Psoas muscle (tissue), 8 donors: ENCODE results near the gene TNFRSF19. TPM values are rescaled to one million over a fixed set of nuclear protein-coding genes. Genes with fewer than 3 reads are reported as not detected.

ENCODE experiments used
- ATAC-seq, 4 donors: fragments of 200-7000 bp; cut with Tn5 transposase; one replicate each; pipeline ENCODE4 v1.9.1; 2020; ENCODE audit warnings: moderate library complexity in 3 of 4, mild to moderate bottlenecking in 2 of 4
- DNase-seq, 2 donors: peaks; one replicate each; pipeline ENCODE4 v3.0.0-alpha.2; 2020
- H3K27ac ChIP-seq: fragments of 200-600 bp; one replicate; pipeline ENCODE4 v1.8.0; 2022
- H3K27me3 ChIP-seq, 3 donors: fragments of 200-600 bp in 1 of 3; one replicate each; pipeline versions ENCODE4 v1.6.1 to v1.8.0; 2013 to 2022; ENCODE audit warnings: low read length in 2 of 3, mild to moderate bottlenecking in 2 of 3, moderate library complexity in 1 of 3; ENCODE audit not compliant: insufficient read depth in 3 of 3
- H3K36me3 ChIP-seq, 2 donors: fragments of 200-600 bp in 1 of 2; one replicate each; pipeline versions ENCODE4 v1.6.1 to v1.8.0; 2013 to 2022; ENCODE audit warnings: low read depth in 1 of 2, mild to moderate bottlenecking in 1 of 2, moderate library complexity in 1 of 2; ENCODE audit not compliant: insufficient read depth in 1 of 2
- H3K4me1 ChIP-seq: fragments of 200-600 bp; one replicate; pipeline ENCODE4 v1.8.0; 2022
- H3K4me3 ChIP-seq: fragments of 200-600 bp; one replicate; pipeline ENCODE4 v1.8.0; 2022; ENCODE audit warnings: mild to moderate bottlenecking
- H3K9me3 ChIP-seq: fragments of 200-600 bp; one replicate; pipeline ENCODE4 v1.8.0; 2022
- WGBS, 3 donors: extraction: QIAGEN DNeasy Blood & Tissue Kit; methylation state at CpG; one replicate each; pipeline versions ENCODE4 v1.1.6 to v1.1.7; 2013; 5-methylcytosine and 5-hydroxymethylcytosine counted together
- intact Hi-C, 2 donors: fragments of 100-400 bp; cut with DNase I; formaldehyde crosslinking; loops; one replicate each; pipeline versions ENCODE4 v1.11.0 to v1.14.2; 2022
- polyA plus RNA-seq, 3 donors: library from polyadenylated mRNA; stranded (reverse); fragments of 200-250 nt; gene quantifications; one replicate each; pipeline ENCODE4 v1.2.3, GENCODE V29; 2013
- total RNA-seq, 4 donors: library from RNA; stranded (reverse); fragmentation: NEBNext Ultra II Directional in 2 of 4; extraction: Animal tissue kit (Norgen Biotek cat#: 25700) in 2 of 4; gene quantifications; one replicate each; pipeline versions ENCODE4 v1.2.1 to v1.2.4, GENCODE V29; 2021 to 2023
- TF ChIP-seq, protein P1 (sequence below): fragments of 200-600 bp; IDR thresholded peaks from one replicate; pipeline ENCODE4 v1.8.0; 2022; ENCODE audit warnings: antibody characterized with exemption
- donor health status: healthy with polysubstance abuse.
- donor health status: DM: no; HTN: no; CAD: no; lungs with moderate emphysema.
- donor health status: Bipolar disorder and iron deficiency.
- donor health status: healthy.
- donor health status: DM: yes; HTN: yes; CAD: no.
- donor health status: DM: no; HTN: no; CAD: no.
- donor health status: DM: no; HTN: no; CAD: no.
- donor health status: DM: yes; HTN: yes; CAD: no.

The TNFRSF19 gene
- total and polyA plus RNA-seq, 7 donors = 0.35 to 2.0 (median 0.55) TPM

DNA sequence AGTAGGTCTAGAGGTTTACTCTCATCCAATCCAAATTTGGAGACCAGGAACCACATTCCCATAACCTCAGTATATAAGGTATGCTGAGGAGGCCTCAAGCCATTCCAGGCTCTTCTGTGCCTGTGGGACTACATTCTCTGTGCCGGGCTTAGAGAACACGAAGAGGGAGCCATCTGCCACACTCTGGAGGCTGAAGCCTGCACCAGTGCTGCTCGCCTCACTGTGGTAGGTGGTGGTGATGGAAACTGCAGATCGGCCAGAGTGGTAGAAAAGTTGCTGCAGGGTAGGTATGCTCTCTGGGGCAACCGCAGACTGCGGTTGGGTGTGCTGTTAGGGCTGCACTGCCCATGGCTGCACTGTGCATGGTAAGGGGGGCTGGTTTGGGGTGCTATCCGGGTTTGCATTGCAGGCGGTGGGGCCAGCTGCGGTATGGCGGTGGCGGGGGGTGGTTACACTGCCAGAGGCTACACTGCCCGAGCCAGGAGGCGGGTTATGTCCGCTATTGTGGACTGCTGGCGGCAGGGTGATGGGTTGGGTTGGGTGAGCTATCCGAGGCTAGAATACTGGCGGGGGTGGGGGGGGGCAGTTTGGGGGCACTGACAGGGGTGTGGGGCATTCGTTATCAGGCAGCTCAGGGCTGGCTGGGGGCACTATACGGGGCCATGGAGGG, 145.0 kb downstream of the TNFRSF19 start:
- no peaks in the 10 kb centered on the region for H3K27me3 ChIP-seq
- no peak for DNase-seq

DNA sequence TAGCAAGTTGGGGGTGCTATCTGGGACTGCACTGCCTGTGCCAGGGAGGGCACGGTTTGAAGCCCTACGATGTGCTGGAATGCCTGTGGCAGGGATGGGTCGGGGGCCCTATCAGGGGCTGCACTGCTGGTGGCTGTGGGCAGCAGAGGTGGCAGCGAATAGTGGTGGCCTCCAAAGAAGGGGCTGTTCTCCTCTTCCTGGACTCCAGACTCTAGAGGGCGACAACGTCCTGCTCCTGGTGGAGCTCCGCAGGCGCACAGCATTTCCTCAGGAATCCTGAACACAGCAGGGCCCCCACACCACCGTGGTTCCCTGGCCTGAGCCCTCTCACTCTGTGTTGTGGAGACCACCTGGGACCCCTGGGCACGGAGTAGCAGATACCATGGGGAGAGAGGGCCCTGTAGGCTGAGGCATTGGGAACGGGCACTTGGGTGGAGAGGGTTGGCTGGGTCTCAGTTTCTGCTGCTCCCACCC, 145.6 kb downstream of the TNFRSF19 start:
- no peak for DNase-seq
- intact Hi-C loops = no loop called here
- Histone ChIP-seq H3K27me3 (no peaks in the 10 kb centered on the region), H3K9me3 (peaks cover 2% of the 10 kb centered on the region), H3K36me3 (no peaks in the 10 kb centered on the region), H3K4me3 (no peak overlapping the region), H3K4me1 (no peaks in the 10 kb centered on the region), H3K27ac (no peak overlapping the region)
- TF ChIP-seq, protein P1, sequence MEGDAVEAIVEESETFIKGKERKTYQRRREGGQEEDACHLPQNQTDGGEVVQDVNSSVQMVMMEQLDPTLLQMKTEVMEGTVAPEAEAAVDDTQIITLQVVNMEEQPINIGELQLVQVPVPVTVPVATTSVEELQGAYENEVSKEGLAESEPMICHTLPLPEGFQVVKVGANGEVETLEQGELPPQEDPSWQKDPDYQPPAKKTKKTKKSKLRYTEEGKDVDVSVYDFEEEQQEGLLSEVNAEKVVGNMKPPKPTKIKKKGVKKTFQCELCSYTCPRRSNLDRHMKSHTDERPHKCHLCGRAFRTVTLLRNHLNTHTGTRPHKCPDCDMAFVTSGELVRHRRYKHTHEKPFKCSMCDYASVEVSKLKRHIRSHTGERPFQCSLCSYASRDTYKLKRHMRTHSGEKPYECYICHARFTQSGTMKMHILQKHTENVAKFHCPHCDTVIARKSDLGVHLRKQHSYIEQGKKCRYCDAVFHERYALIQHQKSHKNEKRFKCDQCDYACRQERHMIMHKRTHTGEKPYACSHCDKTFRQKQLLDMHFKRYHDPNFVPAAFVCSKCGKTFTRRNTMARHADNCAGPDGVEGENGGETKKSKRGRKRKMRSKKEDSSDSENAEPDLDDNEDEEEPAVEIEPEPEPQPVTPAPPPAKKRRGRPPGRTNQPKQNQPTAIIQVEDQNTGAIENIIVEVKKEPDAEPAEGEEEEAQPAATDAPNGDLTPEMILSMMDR = no peak
- no peak for ATAC-seq
- 90 to 96% (median 92%) methylated on average over 11 of the region's 11 CpGs for WGBS, 3 donors

More for the DNA sequence above, 145.0 kb downstream of the TNFRSF19 start:
- H3K4me3 ChIP-seq = no peak overlapping the region
- TF ChIP-seq, protein P1 = no peak
- intact Hi-C loops = no loop called here
- no peaks in the 10 kb centered on the region for H3K36me3 ChIP-seq
- 85 to 90% (median 87%) methylated on average over 17 to 19 of the region's 19 CpGs for WGBS, 3 donors
- peaks cover 2% of the 10 kb centered on the region for H3K9me3 ChIP-seq
- no peak for ATAC-seq
- H3K27ac ChIP-seq = no peak overlapping the region
- H3K4me1 ChIP-seq = no peaks in the 10 kb centered on the region

DNA sequence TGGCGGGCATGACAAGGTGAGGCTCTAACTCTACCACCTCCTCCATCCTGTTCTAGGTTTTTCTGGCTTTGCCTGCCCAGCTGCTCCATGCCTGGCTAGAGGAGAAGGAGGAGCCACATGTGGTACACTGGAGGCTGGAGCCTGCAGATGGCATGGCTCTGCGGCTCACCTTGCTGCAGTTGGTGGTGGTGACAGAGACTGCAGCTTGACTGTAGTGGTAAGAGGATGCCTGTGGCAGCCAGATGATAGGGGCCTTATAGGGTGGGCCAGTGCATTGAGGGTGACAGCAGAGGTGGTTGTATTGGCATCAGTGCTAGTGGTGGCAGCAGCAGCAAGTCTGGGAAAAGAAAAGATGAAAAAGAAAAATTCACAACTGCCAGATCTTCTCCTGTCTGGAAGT, 146.2 kb downstream of the TNFRSF19 start:
- intact Hi-C loops = no loop called here
- Histone ChIP-seq H3K36me3 (no peaks in the 10 kb centered on the region), H3K27me3 (no peaks in the 10 kb centered on the region), H3K9me3 (peaks cover 2% of the 10 kb centered on the region), H3K4me1 (no peaks in the 10 kb centered on the region), H3K4me3 (no peak overlapping the region), H3K27ac (no peak overlapping the region)
- ATAC-seq (no peak), DNase-seq (no peak)
- TF ChIP-seq, protein P1 = no peak
- WGBS, 3 donors = 95 to 100% (median 99%) methylated on average over 1 to 2 of the region's 2 CpGs

DNA sequence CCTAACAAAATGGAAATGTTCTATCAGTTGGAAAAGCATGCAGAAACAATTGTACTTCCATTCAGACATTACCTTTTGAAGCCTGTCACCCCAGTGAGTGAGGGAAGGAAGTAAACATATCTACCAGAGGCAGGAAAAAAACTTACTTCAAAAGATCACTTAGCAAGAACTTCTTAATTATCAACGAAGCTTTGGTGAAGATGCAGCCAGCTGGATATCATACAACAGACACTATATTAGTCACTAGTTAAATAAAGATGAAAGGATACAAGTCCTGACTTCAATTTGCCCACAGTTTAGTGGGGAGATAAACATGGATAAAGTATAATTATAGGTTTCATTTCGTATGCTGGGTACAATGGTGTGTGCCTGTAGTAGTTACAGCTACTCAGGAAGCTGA, 148.8 kb downstream of the TNFRSF19 start:
- Histone ChIP-seq H3K4me1 (no peaks in the 10 kb centered on the region), H3K4me3 (no peak overlapping the region), H3K36me3 (no peaks in the 10 kb centered on the region), H3K27me3 (no peaks in the 10 kb centered on the region), H3K9me3 (no peaks in the 10 kb centered on the region), H3K27ac (no peak overlapping the region)
- ATAC-seq (no peak), DNase-seq (no peak)
- WGBS, 3 donors = 35 to 59% (median 36%) methylated on average over 2 of the region's 2 CpGs
- TF ChIP-seq, protein P1 = no peak
- intact Hi-C loops = no loop called here
